Measurements from ENCODE around the gene LSM5.
A peak's percentile ranks its signal among the peaks of the same experiment; 100 is the strongest.

The LSM5 gene

GRCh38 chr7:32494946-32495297 lies 4.7 kb upstream of the LSM5 start:
- POLR2A ChIA-PET = interaction anchor here (1.0 to 1.5 kb wide), 3 partner anchors 10 to 567 kb away, joined by 3 to 4 read pairs (median 3); partner anchors contain the start of gene NT5C3A
- DNase-seq (ENCODE audit: extremely low spot score) = no peak
- no peak for TF ChIP-seq PKNOX1 (IDR thresholded peaks at IDR 0.05)
- no peak for TF ChIP-seq FOXA1 (IDR thresholded peaks at IDR 0.05)
- TF ChIP-seq FOXM1 (IDR thresholded peaks at IDR 0.05; ENCODE audit: borderline replicate concordance) = no peak
- TF ChIP-seq ZNF384 (IDR thresholded peaks at IDR 0.05) = no peak
- CTCF ChIA-PET = no interaction called here

GRCh38 chr7:32489788-32490126 lies 423 bp downstream of the LSM5 start:
- TF ChIP-seq FOXK2 (IDR thresholded peaks at IDR 0.05) (no peak), ELF4 (IDR thresholded peaks at IDR 0.05) (no peak), SUZ12 (IDR thresholded peaks at IDR 0.05) (no peak), PKNOX1 (IDR thresholded peaks at IDR 0.05) (no peak), NFRKB (IDR thresholded peaks at IDR 0.05) (no peak), HDGF (IDR thresholded peaks at IDR 0.05; ENCODE audit: borderline replicate concordance) (no peak), BHLHE40 (IDR thresholded peaks at IDR 0.05; ENCODE audit: borderline replicate concordance) (no peak), LEF1 (IDR thresholded peaks at IDR 0.05; ENCODE audit: borderline replicate concordance) (no peak), L3MBTL2 (conservative IDR thresholded peaks at IDR 0.05) (no peak), ZNF384 (IDR thresholded peaks at IDR 0.05) (no peak), CTBP1 (IDR thresholded peaks at IDR 0.05; ENCODE audit: borderline replicate concordance) (no peak), FOXA1 (IDR thresholded peaks at IDR 0.05) (no peak), ARNT (IDR thresholded peaks at IDR 0.05) (no peak), TARDBP (IDR thresholded peaks at IDR 0.05) (no peak), FOXM1 (IDR thresholded peaks at IDR 0.05; ENCODE audit: borderline replicate concordance) (no peak), SP1 (IDR thresholded peaks at IDR 0.05) (no peak)
- ChIA-PET POLR2A (interaction anchor here (0.9 to 1.0 kb wide), 2 partner anchors 10 to 105 kb away, joined by 3 read pairs; no protein-coding TSS in a partner anchor), CTCF (interaction anchor here (0.8 kb wide), 1 partner anchor 10 kb away, joined by 4 read pairs; no protein-coding TSS in a partner anchor)
- no peak for DNase-seq (ENCODE audit: extremely low spot score)

- ChIA-PET POLR2A (no interaction called here), CTCF (no interaction called here)
Observed at GRCh38 chr7:32481921-32482320, 8.3 kb downstream of the LSM5 start.

GRCh38 chr7:32481176-32481575 lies 9.0 kb downstream of the LSM5 start:
- no peak for DNase-seq (ENCODE audit: extremely low spot score)
- CTCF ChIA-PET = no interaction called here
- no peak for TF ChIP-seq L3MBTL2 (conservative IDR thresholded peaks at IDR 0.05)
- TF ChIP-seq ELF4 (IDR thresholded peaks at IDR 0.05) = no peak
- TF ChIP-seq SP1 (IDR thresholded peaks at IDR 0.05) = no peak
- TF ChIP-seq HDGF (IDR thresholded peaks at IDR 0.05; ENCODE audit: borderline replicate concordance) = no peak
- TF ChIP-seq SUZ12 (IDR thresholded peaks at IDR 0.05) = no peak
- TF ChIP-seq FOXM1 (IDR thresholded peaks at IDR 0.05; ENCODE audit: borderline replicate concordance) = no peak
- no peak for TF ChIP-seq BHLHE40 (IDR thresholded peaks at IDR 0.05; ENCODE audit: borderline replicate concordance)
- TF ChIP-seq TARDBP (IDR thresholded peaks at IDR 0.05) = no peak
- TF ChIP-seq ARNT (IDR thresholded peaks at IDR 0.05) = no peak
- no peak for TF ChIP-seq LEF1 (IDR thresholded peaks at IDR 0.05; ENCODE audit: borderline replicate concordance)
- no peak for TF ChIP-seq PKNOX1 (IDR thresholded peaks at IDR 0.05)
- no peak for TF ChIP-seq CTBP1 (IDR thresholded peaks at IDR 0.05; ENCODE audit: borderline replicate concordance)
- TF ChIP-seq NFRKB (IDR thresholded peaks at IDR 0.05) = no peak
- no peak for TF ChIP-seq FOXK2 (IDR thresholded peaks at IDR 0.05)
- no peak for TF ChIP-seq ZNF384 (IDR thresholded peaks at IDR 0.05)
- no peak for TF ChIP-seq FOXA1 (IDR thresholded peaks at IDR 0.05)

More at GRCh38 chr7:32481921-32482320, 8.3 kb downstream of the LSM5 start:
- no peak for DNase-seq (ENCODE audit: extremely low spot score)
- no peak for TF ChIP-seq L3MBTL2 (conservative IDR thresholded peaks at IDR 0.05)
- no peak for TF ChIP-seq HDGF (IDR thresholded peaks at IDR 0.05; ENCODE audit: borderline replicate concordance)
- no peak for TF ChIP-seq LEF1 (IDR thresholded peaks at IDR 0.05; ENCODE audit: borderline replicate concordance)
- TF ChIP-seq ARNT (IDR thresholded peaks at IDR 0.05) = no peak
- no peak for TF ChIP-seq FOXK2 (IDR thresholded peaks at IDR 0.05)
- no peak for TF ChIP-seq FOXM1 (IDR thresholded peaks at IDR 0.05; ENCODE audit: borderline replicate concordance)
- no peak for TF ChIP-seq TARDBP (IDR thresholded peaks at IDR 0.05)
- no peak for TF ChIP-seq SUZ12 (IDR thresholded peaks at IDR 0.05)
- no peak for TF ChIP-seq ZNF384 (IDR thresholded peaks at IDR 0.05)
- no peak for TF ChIP-seq CTBP1 (IDR thresholded peaks at IDR 0.05; ENCODE audit: borderline replicate concordance)
- TF ChIP-seq BHLHE40 (IDR thresholded peaks at IDR 0.05; ENCODE audit: borderline replicate concordance) = no peak
- no peak for TF ChIP-seq ELF4 (IDR thresholded peaks at IDR 0.05)
- TF ChIP-seq PKNOX1 (IDR thresholded peaks at IDR 0.05) = no peak
- TF ChIP-seq NFRKB (IDR thresholded peaks at IDR 0.05) = no peak
- no peak for TF ChIP-seq SP1 (IDR thresholded peaks at IDR 0.05)

GRCh38 chr7:32479574-32480200 lies 10.5 kb downstream of the LSM5 start:
- ChIA-PET CTCF (interaction anchor here (1.0 to 2.3 kb wide), 4 partner anchors 10 to 269 kb away, joined by 3 to 17 read pairs (median 4); partner anchors contain the start of gene LSM5), POLR2A (interaction anchor here (0.9 kb wide), 1 partner anchor 10 kb away, joined by 3 read pairs; the partner anchor contains the start of gene LSM5)
- peak; percentile 64 for DNase-seq (ENCODE audit: extremely low spot score)
- TF ChIP-seq FOXK2 (IDR thresholded peaks at IDR 0.05) = no peak
- TF ChIP-seq CTBP1 (IDR thresholded peaks at IDR 0.05; ENCODE audit: borderline replicate concordance) = no peak
- no peak for TF ChIP-seq HDGF (IDR thresholded peaks at IDR 0.05; ENCODE audit: borderline replicate concordance)
- no peak for TF ChIP-seq ELF4 (IDR thresholded peaks at IDR 0.05)
- TF ChIP-seq ZNF384 (IDR thresholded peaks at IDR 0.05) = no peak
- no peak for TF ChIP-seq LEF1 (IDR thresholded peaks at IDR 0.05; ENCODE audit: borderline replicate concordance)
- no peak for TF ChIP-seq NFRKB (IDR thresholded peaks at IDR 0.05)
- TF ChIP-seq FOXM1 (IDR thresholded peaks at IDR 0.05; ENCODE audit: borderline replicate concordance) = no peak
- TF ChIP-seq TARDBP (IDR thresholded peaks at IDR 0.05) = no peak
- TF ChIP-seq SUZ12 (IDR thresholded peaks at IDR 0.05) = no peak
- TF ChIP-seq FOXA1 (IDR thresholded peaks at IDR 0.05) = no peak
- no peak for TF ChIP-seq BHLHE40 (IDR thresholded peaks at IDR 0.05; ENCODE audit: borderline replicate concordance)
- TF ChIP-seq L3MBTL2 (conservative IDR thresholded peaks at IDR 0.05) = no peak

More at GRCh38 chr7:32481176-32481575, 9.0 kb downstream of the LSM5 start:
- POLR2A ChIA-PET = interaction anchor here (0.5 kb wide), 1 partner anchor 138 kb away, joined by 3 read pairs; no protein-coding TSS in a partner anchor

Measured in HEK293T (cell line).